ENCODE data around the gene CTSH.
"Not testable (repeated sequence)": the region's sequence is repeated elsewhere in the genome, so short reads cannot be mapped to it uniquely, and the experiment has no call there.

The CTSH gene

GRCh38 chr15:78889000-78889399, 55.8 kb downstream of the CTSH start:
- no peak for DNase-seq (ENCODE audit: low spot score)
- no peak for TF ChIP-seq CTCF (IDR thresholded peaks at IDR 0.05; ENCODE audit: extremely low read depth, missing control alignments)

GRCh38 chr15:78881681-78882080, 63.2 kb downstream of the CTSH start:
- no peak for DNase-seq (ENCODE audit: low spot score)
- TF ChIP-seq CTCF (IDR thresholded peaks at IDR 0.05; ENCODE audit: extremely low read depth, missing control alignments), result no peak

GRCh38 chr15:78880813-78881212, 64.0 kb downstream of the CTSH start:
- no peak for TF ChIP-seq CTCF (IDR thresholded peaks at IDR 0.05; ENCODE audit: extremely low read depth, missing control alignments)
- DNase-seq (ENCODE audit: low spot score), result no peak

- no peak for TF ChIP-seq CTCF (IDR thresholded peaks at IDR 0.05; ENCODE audit: extremely low read depth, missing control alignments)
- DNase-seq (ENCODE audit: low spot score), result no peak
Observed at GRCh38 chr15:78880242-78880533, 64.7 kb downstream of the CTSH start.

- no peak for TF ChIP-seq CTCF (IDR thresholded peaks at IDR 0.05; ENCODE audit: extremely low read depth, missing control alignments)
Observed at GRCh38 chr15:78879517-78880241, 65.2 kb downstream of the CTSH start.

GRCh38 chr15:78878356-78878755, 66.5 kb downstream of the CTSH start:
- no peak for DNase-seq (ENCODE audit: low spot score)

More at GRCh38 chr15:78879517-78880241, 65.2 kb downstream of the CTSH start:
- no peak for DNase-seq (ENCODE audit: low spot score)

GRCh38 chr15:78876954-78877353, 67.9 kb downstream of the CTSH start:
- DNase-seq (ENCODE audit: low spot score), result not testable (repeated sequence)

More at GRCh38 chr15:78878356-78878755, 66.5 kb downstream of the CTSH start:
- no peak for TF ChIP-seq CTCF (IDR thresholded peaks at IDR 0.05; ENCODE audit: extremely low read depth, missing control alignments)

Measured in GM20000 (cell line).